ENCODE data around the gene GOLT1A. TPM values are rescaled to one million over a fixed set of nuclear protein-coding genes. Genes with fewer than 3 reads are reported as not detected.
"Not testable (repeated sequence)": the region's sequence is repeated elsewhere in the genome, so short reads cannot be mapped to it uniquely, and the experiment has no call there.

The GOLT1A gene
- total RNA-seq, 1 donor from 2014 or later, result not detected

- H3K27me3 Mint-ChIP-seq (ENCODE audit: low read depth), result peaks cover 7% of the 10 kb centered on the region
- TF ChIP-seq CTCF (conservative IDR thresholded peaks at IDR 0.05), result no peak
- H3K36me3 Mint-ChIP-seq (ENCODE audit: low read depth), result peaks cover 3% of the 10 kb centered on the region
- peaks cover 6% of the 10 kb centered on the region for H3K4me1 Mint-ChIP-seq
- H3K9me3 Mint-ChIP-seq, result no peaks in the 10 kb centered on the region
- H3K27ac Mint-ChIP-seq (ENCODE audit: unreplicated experiment), result no peak overlapping the region
- DNase-seq (ENCODE audit: low read depth, low spot score), result no peak
- H3K4me3 Mint-ChIP-seq, result no peak overlapping the region
These were observed 33.1 kb upstream of the GOLT1A start for GRCh38 chr1:204246876-204247275.

- peaks cover 5% of the 10 kb centered on the region for H3K27me3 Mint-ChIP-seq (ENCODE audit: low read depth)
- no peak overlapping the region for H3K27ac Mint-ChIP-seq (ENCODE audit: unreplicated experiment)
- H3K9me3 Mint-ChIP-seq, result no peaks in the 10 kb centered on the region
- no peak for DNase-seq (ENCODE audit: low read depth, low spot score)
- no peak overlapping the region for H3K4me3 Mint-ChIP-seq
- H3K4me1 Mint-ChIP-seq, result no peaks in the 10 kb centered on the region
- H3K36me3 Mint-ChIP-seq (ENCODE audit: low read depth), result peaks cover 3% of the 10 kb centered on the region
- TF ChIP-seq CTCF (conservative IDR thresholded peaks at IDR 0.05), result no peak
These were observed 29.1 kb upstream of the GOLT1A start for GRCh38 chr1:204242920-204243319.

- H3K27ac Mint-ChIP-seq (ENCODE audit: unreplicated experiment), result no peak overlapping the region
- DNase-seq (ENCODE audit: low read depth, low spot score), result no peak
- H3K4me1 Mint-ChIP-seq, result no peaks in the 10 kb centered on the region
- peaks cover under 1% of the 10 kb centered on the region for H3K27me3 Mint-ChIP-seq (ENCODE audit: low read depth)
- no peak for TF ChIP-seq CTCF (conservative IDR thresholded peaks at IDR 0.05)
- H3K36me3 Mint-ChIP-seq (ENCODE audit: low read depth), result peaks cover 3% of the 10 kb centered on the region
- H3K9me3 Mint-ChIP-seq, result no peaks in the 10 kb centered on the region
- H3K4me3 Mint-ChIP-seq, result no peak overlapping the region
These were observed 28.1 kb upstream of the GOLT1A start for GRCh38 chr1:204241914-204242313.

- no peak for TF ChIP-seq CTCF (conservative IDR thresholded peaks at IDR 0.05)
- Mint-ChIP-seq H3K27ac (ENCODE audit: unreplicated experiment) (no peak overlapping the region), H3K4me1 (no peaks in the 10 kb centered on the region), H3K9me3 (peaks cover 4% of the 10 kb centered on the region), H3K27me3 (ENCODE audit: low read depth) (no peaks in the 10 kb centered on the region), H3K4me3 (no peak overlapping the region), H3K36me3 (ENCODE audit: low read depth) (peaks cover 4% of the 10 kb centered on the region)
- no peak for DNase-seq (ENCODE audit: low read depth, low spot score)
These were observed 27.3 kb upstream of the GOLT1A start for GRCh38 chr1:204241050-204241449.

- H3K27me3 Mint-ChIP-seq (ENCODE audit: low read depth), result no peaks in the 10 kb centered on the region
- no peak for TF ChIP-seq CTCF (conservative IDR thresholded peaks at IDR 0.05)
- no peaks in the 10 kb centered on the region for H3K4me1 Mint-ChIP-seq
- peaks cover 7% of the 10 kb centered on the region for H3K9me3 Mint-ChIP-seq
- no peak overlapping the region for H3K27ac Mint-ChIP-seq (ENCODE audit: unreplicated experiment)
- no peak overlapping the region for H3K4me3 Mint-ChIP-seq
- DNase-seq (ENCODE audit: low read depth, low spot score), result no peak
- H3K36me3 Mint-ChIP-seq (ENCODE audit: low read depth), result peaks cover 7% of the 10 kb centered on the region
These were observed 26.4 kb upstream of the GOLT1A start for GRCh38 chr1:204240233-204240632.

- not testable (repeated sequence) for DNase-seq (ENCODE audit: low read depth, low spot score); H3K9me3 Mint-ChIP-seq; H3K27me3 Mint-ChIP-seq (ENCODE audit: low read depth); H3K4me1 Mint-ChIP-seq; H3K4me3 Mint-ChIP-seq; H3K27ac Mint-ChIP-seq (ENCODE audit: unreplicated experiment); H3K36me3 Mint-ChIP-seq (ENCODE audit: low read depth)
These were observed 25.6 kb upstream of the GOLT1A start for GRCh38 chr1:204239401-204239800.

- not testable (repeated sequence) for H3K36me3 Mint-ChIP-seq (ENCODE audit: low read depth); DNase-seq (ENCODE audit: low read depth, low spot score); H3K27me3 Mint-ChIP-seq (ENCODE audit: low read depth); H3K9me3 Mint-ChIP-seq; H3K4me1 Mint-ChIP-seq; H3K4me3 Mint-ChIP-seq; H3K27ac Mint-ChIP-seq (ENCODE audit: unreplicated experiment)
These were observed 24.7 kb upstream of the GOLT1A start for GRCh38 chr1:204238520-204238919.

GRCh38 chr1:204237515-204237914 is 23.7 kb upstream of the GOLT1A start:
- not testable (repeated sequence) for DNase-seq (ENCODE audit: low read depth, low spot score); H3K36me3 Mint-ChIP-seq (ENCODE audit: low read depth); H3K27me3 Mint-ChIP-seq (ENCODE audit: low read depth); H3K4me1 Mint-ChIP-seq; H3K27ac Mint-ChIP-seq (ENCODE audit: unreplicated experiment); H3K4me3 Mint-ChIP-seq; H3K9me3 Mint-ChIP-seq
